22Rv1 (cell line): ENCODE data around the gene USP27X.

Experiments used
- H3K27ac ChIP-seq: fragments of 450-650 bp; 2 replicates; pipeline ENCODE4 v1.5.1; 2017
- CTCF ChIP-seq: fragments of 450-650 bp; IDR thresholded peaks from 2 replicates; pipeline ENCODE4 v1.5.1; 2017; ENCODE audit warnings: mild to moderate bottlenecking
- ZFX ChIP-seq: fragments of 450-650 bp; IDR thresholded peaks from 2 replicates; pipeline ENCODE4 v1.6.1; 2017; ENCODE audit warnings: antibody characterized with exemption, borderline replicate concordance

The USP27X gene

GRCh38 chrX:49848275-49848674 lies 31.0 kb upstream of the USP27X start:
- TF ChIP-seq CTCF (no peak), ZFX (no peak)
- H3K27ac ChIP-seq: no peak overlapping the region

GRCh38 chrX:49850028-49850427 lies 29.3 kb upstream of the USP27X start:
- no peak overlapping the region for H3K27ac ChIP-seq
- TF ChIP-seq CTCF (no peak), ZFX (no peak)

GRCh38 chrX:49853661-49854060 lies 25.6 kb upstream of the USP27X start:
- TF ChIP-seq CTCF: no peak
- no peak for TF ChIP-seq ZFX
- H3K27ac ChIP-seq: no peak overlapping the region

- no peak for TF ChIP-seq CTCF
- TF ChIP-seq ZFX: no peak
- H3K27ac ChIP-seq: no peak overlapping the region
Measured at GRCh38 chrX:49856819-49857218, 22.5 kb upstream of the USP27X start.

GRCh38 chrX:49858341-49858740 lies 20.9 kb upstream of the USP27X start:
- TF ChIP-seq CTCF (no peak), ZFX (no peak)
- no peak overlapping the region for H3K27ac ChIP-seq

GRCh38 chrX:49859491-49859890 lies 19.8 kb upstream of the USP27X start:
- H3K27ac ChIP-seq: no peak overlapping the region
- TF ChIP-seq ZFX: no peak
- no peak for TF ChIP-seq CTCF

GRCh38 chrX:49860867-49861535 lies 18.3 kb upstream of the USP27X start:
- TF ChIP-seq CTCF (no peak), ZFX (no peak)

More at GRCh38 chrX:49860867-49861535, 18.3 kb upstream of the USP27X start:
- H3K27ac ChIP-seq: no peak overlapping the region
